IMR-90 (cell line): Measurements from ENCODE around the gene CSNK2A1. TPM values are rescaled to one million over a fixed set of nuclear protein-coding genes. Genes with fewer than 3 reads are reported as not detected.
A peak's percentile ranks its signal among the peaks of the same experiment; 100 is the strongest.

ENCODE experiments used
- ATAC-seq: fragments of 200-7000 bp; cut with Tn5 transposase; 2 replicates; pipeline ENCODE4 v1.9.1; 2020; ENCODE audit warnings: low read depth, mild to moderate bottlenecking, moderate library complexity
- BruUV-seq: library from RNA; stranded (reverse); fragments of 400-500 nt; replicated peaks from 2 replicates; lab custom pipeline; 2021; lab: Mats Ljungman, UMichigan
- CTCF ChIA-PET: fragments of 300-600 bp; formaldehyde crosslinking; extraction: SDS; loops from one replicate; lab custom pipeline; 2021; ENCODE audit warnings: antibody characterized with exemption; lab: Yijun Ruan, JAX
- POLR2A ChIA-PET: fragments of 300-600 bp; sonication (Branson Sonifier 250); formaldehyde crosslinking; loops from one replicate; lab custom pipeline; 2022; ENCODE audit warnings: antibody characterized with exemption; ENCODE audit not compliant: unreplicated experiment; lab: Charles Lee
- DNase-seq: peaks from one replicate; pipeline ENCODE4 v3.0.0; 2013
- H2AFZ ChIP-seq: replicated peaks from 2 replicates; pipeline ENCODE3; 2013; ENCODE audit warnings: low read length, mild to moderate bottlenecking; ENCODE audit not compliant: poor library complexity
- H2AK5ac ChIP-seq: 2 replicates; pipeline ENCODE4 v1.6.1; 2013; ENCODE audit warnings: low read depth, low read length, inconsistent platforms
- H2AK9ac ChIP-seq: replicated peaks from 2 replicates; pipeline ENCODE3; 2013; ENCODE audit warnings: mild to moderate bottlenecking, low read depth, low read length, moderate library complexity; ENCODE audit not compliant: poor library complexity
- H2BK120ac ChIP-seq: 2 replicates; pipeline ENCODE4 v1.6.1; 2013; ENCODE audit warnings: low read depth, low read length, inconsistent platforms
- H2BK15ac ChIP-seq: 3 replicates; pipeline ENCODE4 v1.6.1; 2013; ENCODE audit warnings: low read depth, low read length, inconsistent platforms
- H2BK20ac ChIP-seq: 2 replicates; pipeline ENCODE4 v1.6.1; 2013; ENCODE audit warnings: low read depth, mild to moderate bottlenecking, inconsistent platforms, low read length, moderate library complexity
- H2BK5ac ChIP-seq: 2 replicates; pipeline ENCODE4 v1.6.1; 2013; ENCODE audit warnings: mild to moderate bottlenecking, low read depth, low read length, inconsistent platforms; ENCODE audit not compliant: poor library complexity, severe bottlenecking
- H3K14ac ChIP-seq: replicated peaks from 2 replicates; pipeline ENCODE4 v1.6.1; 2013; ENCODE audit warnings: low read depth, low read length, inconsistent platforms
- H3K18ac ChIP-seq: 2 replicates; pipeline ENCODE4 v1.6.1; 2013; ENCODE audit warnings: low read depth, low read length, control low read depth
- H3K23ac ChIP-seq: 2 replicates; pipeline ENCODE4 v1.6.1; 2013; ENCODE audit warnings: low read depth, low read length, inconsistent platforms
- H3K27ac ChIP-seq: 2 replicates; pipeline ENCODE4 v1.5.1; 2013; ENCODE audit warnings: mild to moderate bottlenecking, control low read depth, low read length; ENCODE audit not compliant: insufficient read depth
- H3K27me3 ChIP-seq: 2 replicates; pipeline ENCODE4 v1.6.1; 2013; ENCODE audit warnings: low read length; ENCODE audit not compliant: control insufficient read depth, insufficient read depth
- H3K36me3 ChIP-seq: 2 replicates; pipeline ENCODE4 v1.6.1; 2013; ENCODE audit warnings: low read length, mixed read lengths; ENCODE audit not compliant: control insufficient read depth, insufficient read depth
- H3K4ac ChIP-seq: 2 replicates; pipeline ENCODE4 v1.6.1; 2013; ENCODE audit warnings: low read depth, low read length, inconsistent platforms
- H3K4me1 ChIP-seq: 2 replicates; pipeline ENCODE4 v1.6.1; 2013; ENCODE audit warnings: low read length, mixed read lengths; ENCODE audit not compliant: control insufficient read depth, insufficient read depth
- H3K4me2 ChIP-seq: 2 replicates; pipeline ENCODE4 v1.6.1; 2013; ENCODE audit warnings: low read depth, mild to moderate bottlenecking, control low read depth, low read length, moderate library complexity
- H3K4me3 ChIP-seq: 2 replicates; pipeline ENCODE4 v1.5.1; 2013; ENCODE audit warnings: low read depth, mild to moderate bottlenecking, control low read depth, low read length, moderate library complexity; ENCODE audit not compliant: insufficient read depth
- H3K56ac ChIP-seq: 2 replicates; pipeline ENCODE4 v1.6.1; 2013; ENCODE audit warnings: low read length, inconsistent platforms; ENCODE audit not compliant: insufficient read depth; ENCODE audit errors: extremely low read depth
- H3K79me1 ChIP-seq, 2 experiments: 2 replicates each; pipeline ENCODE4 v1.6.1; 2013; ENCODE audit warnings: low read length in 2 of 2, inconsistent platforms in 1 of 2, low read depth in 1 of 2
- H3K9ac ChIP-seq: 2 replicates; pipeline ENCODE4 v1.6.1; 2013; ENCODE audit warnings: low read depth, low read length, control low read depth
- H3K9me1 ChIP-seq: 2 replicates; pipeline ENCODE4 v1.6.1; 2013; ENCODE audit warnings: low read length, inconsistent platforms; ENCODE audit not compliant: insufficient read depth
- H3K9me3 ChIP-seq: 2 replicates; pipeline ENCODE4 v1.6.1; 2013; ENCODE audit warnings: low read length; ENCODE audit not compliant: control insufficient read depth, insufficient read depth
- H4K20me1 ChIP-seq: 2 replicates; pipeline ENCODE4 v1.6.1; 2013; ENCODE audit warnings: low read length, inconsistent platforms; ENCODE audit not compliant: insufficient read depth
- H4K5ac ChIP-seq: 2 replicates; pipeline ENCODE4 v1.6.1; 2013; ENCODE audit warnings: mild to moderate bottlenecking, low read depth, low read length, control low read depth
- H4K8ac ChIP-seq, 2 experiments: 2 replicates each; pipeline ENCODE4 v1.6.1; 2013; ENCODE audit warnings: low read depth in 2 of 2, low read length in 2 of 2, control low read depth in 1 of 2, inconsistent platforms in 1 of 2
- H4K91ac ChIP-seq: 2 replicates; pipeline ENCODE4 v1.6.1; 2013; ENCODE audit warnings: low read depth, low read length, inconsistent platforms; ENCODE audit not compliant: insufficient read depth
- BHLHE40 ChIP-seq: fragments of 150-350 bp; IDR thresholded peaks from 2 replicates; pipeline ENCODE4 v1.6.1; 2016; ENCODE audit warnings: mild to moderate bottlenecking, low read depth, low read length
- CTCF ChIP-seq: conservative IDR thresholded peaks from 2 replicates; pipeline ENCODE4 v1.5.1; 2012; ENCODE audit warnings: mild to moderate bottlenecking, low read depth, low read length, improper control_type of control experiment
- NFE2L2 ChIP-seq: fragments of 150-350 bp; IDR thresholded peaks from 2 replicates; pipeline ENCODE4 v1.6.1; 2016; ENCODE audit warnings: low read depth, mild to moderate bottlenecking, low read length
- RAD21 ChIP-seq: IDR thresholded peaks from 2 replicates; pipeline ENCODE4 v1.6.1; 2012; ENCODE audit warnings: low read length, improper control_type of control experiment
- SMC3 ChIP-seq: fragments of 150-350 bp; IDR thresholded peaks from 2 replicates; pipeline ENCODE4 v1.6.1; 2016; ENCODE audit warnings: low read depth, mild to moderate bottlenecking, antibody characterized with exemption, low read length, moderate library complexity
- WGBS, 2 experiments: methylation state at CpG; one replicate each; pipeline versions ENCODE4 v1.1.5 to v1.1.7; 2013; ENCODE audit warnings: missing lambda C conversion rate in 2 of 2; ENCODE audit not compliant: insufficient read length in 1 of 2; ENCODE audit errors: extremely low coverage in 2 of 2; 5-methylcytosine and 5-hydroxymethylcytosine counted together
- dilution Hi-C: fragments of 300-500 bp; cut with HindIII; formaldehyde crosslinking; loops from one replicate; pipeline ENCODE4 v1.14.3; 2018; ENCODE audit warnings: low sequenced_read_pairs; ENCODE audit not compliant: unreplicated experiment
- in situ Hi-C: fragments of 300-500 bp; cut with MboI; formaldehyde crosslinking; loops from 3 replicates; pipeline ENCODE4 v1.14.3; 2019; ENCODE audit warnings: low sequenced_read_pairs, inconsistent platforms, mixed read lengths
- intact Hi-C: fragments of 100-400 bp; cut with micrococcal nuclease; formaldehyde crosslinking; loops from 2 replicates; pipeline ENCODE4 v1.10.0; 2022
- polyA plus RNA-seq, 3 experiments: library from polyadenylated mRNA; depleted of rRNA; stranded (reverse); fragments of >200 nt; gene quantifications; 2 replicates each; pipeline ENCODE4 v1.2.3, GENCODE V29; 2012; ENCODE audit warnings: low replicate concordance in 1 of 3
- total RNA-seq: library from RNA; depleted of rRNA; stranded (reverse); fragments of >200 nt; gene quantifications from 2 replicates; pipeline ENCODE4 v1.2.3, GENCODE V29; 2012

CSNK2A1 gene
- total and polyA plus RNA-seq, 2 of the 4 experiments (the other 2 are of a cell fraction) = 86.3 to 151 TPM

- Histone ChIP-seq H3K56ac (no peak overlapping the region), H3K4me2 (no peak overlapping the region), H4K5ac (no peak overlapping the region), H4K91ac (no peak overlapping the region), H4K20me1 (peaks cover 9% of the 10 kb centered on the region), H2BK5ac (no peak overlapping the region), H3K27ac (no peak overlapping the region), H3K4me1 (peaks cover 10% of the 10 kb centered on the region), H2AFZ (no peak overlapping the region), H3K23ac (no peak overlapping the region), H3K14ac (no peak overlapping the region), H3K9me1 (peaks cover 7% of the 10 kb centered on the region; the same call in 1 of the 2 replicates), H2AK9ac (no peak overlapping the region), H3K9ac (no peak overlapping the region), H4K8ac (peak overlapping the region in 1 of 2 experiments; percentile 28; a peak in 1 of 4 replicates), H3K9me3 (no peaks in the 10 kb centered on the region), H2BK120ac (no peak overlapping the region), H2AK5ac (no peak overlapping the region; the same call in 1 of the 2 replicates), H3K18ac (no peak overlapping the region), H2BK15ac (no peak overlapping the region), H3K36me3 (peaks cover 26% of the 10 kb centered on the region), H2BK20ac (no peak overlapping the region), H3K79me1 (peaks cover 2 to 23% of the 10 kb centered on the region in 2 experiments), H3K4me3 (no peak overlapping the region), H3K4ac (no peak overlapping the region), H3K27me3 (no peaks in the 10 kb centered on the region)
- TF ChIP-seq RAD21 = peak; percentile 55
- TF ChIP-seq NFE2L2 = no peak
- peak; percentile 60 for TF ChIP-seq CTCF
- TF ChIP-seq BHLHE40 = no peak
- peak; percentile 70 for TF ChIP-seq SMC3
- ChIA-PET POLR2A (no interaction called here), CTCF (no interaction called here)
- intact Hi-C loops = loop anchor here (1.0 kb wide), 1 partner anchor 125 kb away; no protein-coding TSS in a partner anchor
- in situ Hi-C loops = loop anchor here (5.0 kb wide), 1 partner anchor 127 kb away; no protein-coding TSS in a partner anchor
- DNase-seq (peak; percentile 77), ATAC-seq (peak; percentile 69)
- dilution Hi-C loops = no loop called here
- BruUV-seq = no TSS peak
- no CpG with 5 or more reads among the region's 3 CpGs for WGBS, 2 experiments
Measured at GRCh38 chr20:478949-479429, 64.6 kb downstream of the CSNK2A1 start.
